Measurements from ENCODE around the gene ACACA.

ACACA gene

GRCh38 chr17:37299257-37299980 lies 107.2 kb downstream of the ACACA start:
- H3K4me3 ChIP-seq (ENCODE audit: low read depth, low read length), result no peak overlapping the region

GRCh38 chr17:37295888-37296287 lies 110.7 kb downstream of the ACACA start:
- H3K4me3 ChIP-seq (ENCODE audit: low read depth, low read length), result no peak overlapping the region

DNA sequence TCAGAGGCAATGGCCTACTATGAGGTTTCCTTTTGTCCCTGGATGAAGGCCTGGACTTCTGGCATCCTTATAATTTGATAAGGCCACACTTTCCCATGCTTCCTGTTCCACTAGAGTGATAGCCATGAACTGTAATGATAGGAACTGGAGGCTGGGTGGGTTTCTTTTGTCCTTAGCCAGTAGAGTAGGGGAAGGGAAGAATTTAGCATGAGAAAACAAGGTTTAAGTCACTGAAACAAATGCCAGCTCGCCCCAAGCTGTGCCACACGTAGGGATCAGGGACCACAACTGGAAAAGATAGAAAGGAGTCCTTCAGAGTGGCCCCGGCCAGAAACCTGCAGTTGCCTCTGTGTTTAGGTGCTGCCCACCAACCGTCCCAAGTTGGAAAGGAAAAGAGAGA lies 111.7 kb downstream of the ACACA start:
- no peak overlapping the region for H3K4me3 ChIP-seq (ENCODE audit: low read depth, low read length)

DNA sequence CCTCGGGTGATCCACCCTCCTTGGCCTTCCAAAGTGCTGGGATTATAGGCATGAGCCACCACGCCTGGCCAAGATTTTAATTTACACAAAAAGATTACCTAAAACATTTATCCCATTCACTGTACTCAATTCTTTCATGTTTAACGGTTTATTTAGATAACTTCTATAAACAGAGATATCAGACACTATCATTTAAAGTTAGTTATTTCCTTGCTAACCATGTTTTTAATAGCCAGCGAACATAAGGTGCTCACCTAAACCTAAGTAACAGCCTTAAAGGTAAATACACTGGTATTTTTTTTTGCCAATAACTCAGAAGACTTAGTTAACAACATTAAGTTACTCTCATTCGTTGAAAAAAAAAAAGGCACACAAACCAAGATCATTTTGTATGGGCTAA lies 112.9 kb downstream of the ACACA start:
- no peak overlapping the region for H3K4me3 ChIP-seq (ENCODE audit: low read depth, low read length)

DNA sequence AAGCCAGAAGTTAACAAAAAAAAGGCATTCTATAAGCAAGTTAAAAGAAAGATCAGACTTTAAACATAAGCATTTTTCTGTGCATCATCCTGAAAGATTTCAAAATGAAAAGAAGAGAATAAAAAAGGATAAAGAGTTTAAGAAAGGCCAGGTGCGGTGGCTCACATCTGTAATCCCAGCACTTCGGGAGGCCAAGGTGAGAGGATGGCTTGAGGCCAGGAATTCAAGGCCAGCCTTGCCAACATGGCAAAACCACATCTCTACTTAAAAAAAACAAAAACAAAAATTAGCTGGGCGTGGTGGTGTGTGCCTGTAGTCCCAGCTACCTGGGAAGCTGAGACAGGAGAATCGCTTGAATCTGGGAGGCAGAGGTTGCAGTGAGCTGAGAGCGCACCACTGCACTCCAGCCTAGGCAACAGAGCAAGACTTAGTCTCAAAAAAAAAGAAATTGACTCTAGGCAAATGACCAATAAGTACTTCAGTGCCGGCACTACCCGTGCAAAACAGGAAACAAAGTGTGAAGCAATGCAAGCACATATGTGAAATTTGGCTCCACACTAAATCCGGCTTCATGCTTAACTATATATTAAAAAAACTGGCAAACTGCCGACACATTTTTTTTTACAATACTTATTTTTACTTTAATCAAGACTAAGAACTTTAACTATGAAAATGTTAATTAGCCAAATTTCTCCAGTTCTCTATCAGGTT lies 114.1 kb downstream of the ACACA start:
- H3K4me3 ChIP-seq (ENCODE audit: low read depth, low read length), result no peak overlapping the region

GRCh38 chr17:37291351-37291750 lies 115.3 kb downstream of the ACACA start:
- no peak overlapping the region for H3K4me3 ChIP-seq (ENCODE audit: low read depth, low read length)

GRCh38 chr17:37286430-37286829 lies 120.2 kb downstream of the ACACA start:
- no peak overlapping the region for H3K4me3 ChIP-seq (ENCODE audit: low read depth, low read length)

DNA sequence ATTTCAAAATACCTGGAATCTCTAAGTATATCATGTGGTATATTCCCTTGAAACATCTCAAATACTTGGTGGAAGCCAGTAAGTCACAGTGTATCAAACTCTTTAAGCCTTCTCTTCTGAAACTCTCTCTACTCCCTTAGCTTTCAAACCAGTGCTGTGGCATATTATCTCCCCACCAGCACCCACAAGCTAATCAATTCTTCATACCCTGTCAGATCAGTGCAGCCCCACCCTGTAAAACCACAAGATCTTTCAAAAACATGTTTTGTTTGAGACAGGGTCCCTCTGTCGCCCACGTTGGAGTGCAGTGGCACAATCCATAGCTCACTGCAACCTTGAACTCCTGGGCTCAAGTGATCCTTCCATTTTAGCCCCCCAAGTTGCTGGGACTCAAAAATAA lies 122.4 kb downstream of the ACACA start:
- H3K4me3 ChIP-seq (ENCODE audit: low read depth, low read length), result no peak overlapping the region

- no peak overlapping the region for H3K4me3 ChIP-seq (ENCODE audit: low read depth, low read length)
Observed at GRCh38 chr17:37283414-37283961, 123.1 kb downstream of the ACACA start.

GRCh38 chr17:37280841-37281240 lies 125.8 kb downstream of the ACACA start:
- H3K4me3 ChIP-seq (ENCODE audit: low read depth, low read length), result no peak overlapping the region

GRCh38 chr17:37278247-37278894 lies 128.3 kb downstream of the ACACA start:
- H3K4me3 ChIP-seq (ENCODE audit: low read depth, low read length), result no peak overlapping the region

- H3K4me3 ChIP-seq (ENCODE audit: low read depth, low read length), result no peak overlapping the region
Observed at GRCh38 chr17:37276475-37276874, 130.2 kb downstream of the ACACA start.

- H3K4me3 ChIP-seq (ENCODE audit: low read depth, low read length), result no peak overlapping the region
Observed at GRCh38 chr17:37274461-37274860, 132.2 kb downstream of the ACACA start.

GRCh38 chr17:37273409-37274051 lies 133.1 kb downstream of the ACACA start:
- no peak overlapping the region for H3K4me3 ChIP-seq (ENCODE audit: low read depth, low read length)

DNA sequence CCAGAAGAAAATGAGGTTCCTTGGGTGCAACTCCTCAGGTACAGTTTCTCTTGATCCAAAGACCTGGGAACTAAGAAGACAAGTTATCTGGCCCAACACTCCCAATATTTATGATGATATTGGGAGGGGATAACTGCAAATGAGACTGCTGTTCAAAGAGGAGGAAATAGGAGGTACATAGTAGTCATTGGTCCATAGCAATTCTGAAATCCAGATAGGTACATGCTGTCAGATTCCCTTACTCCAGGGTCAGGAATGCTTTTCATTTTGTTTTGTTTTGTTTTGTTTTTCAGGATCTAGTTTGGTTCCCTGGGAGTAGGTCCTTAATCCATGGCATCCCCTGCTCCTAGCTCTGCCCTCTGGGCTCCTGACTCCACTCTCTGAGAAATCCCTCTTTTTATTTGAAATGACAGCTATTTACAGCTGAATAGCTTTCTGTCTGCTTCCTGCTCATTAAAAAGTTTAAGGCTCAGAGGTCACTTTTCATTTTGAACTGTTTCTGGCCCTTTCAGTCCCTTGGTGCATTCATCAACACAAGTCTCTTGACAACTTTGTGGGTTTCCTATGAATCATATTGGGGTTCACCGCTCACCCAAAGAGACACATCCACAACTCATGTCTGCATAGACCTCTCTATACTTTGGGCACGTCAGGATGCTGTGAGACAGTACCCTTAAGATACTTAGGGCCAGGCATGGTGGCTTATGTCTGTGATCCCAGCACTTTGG lies 141.0 kb downstream of the ACACA start:
- H3K4me3 ChIP-seq (ENCODE audit: low read depth, low read length), result no peak overlapping the region

- H3K4me3 ChIP-seq (ENCODE audit: low read depth, low read length), result no peak overlapping the region
Observed at GRCh38 chr17:37261286-37261685, 145.3 kb downstream of the ACACA start.

- H3K4me3 ChIP-seq (ENCODE audit: low read depth, low read length), result no peak overlapping the region
Observed at GRCh38 chr17:37259030-37259735, 147.5 kb downstream of the ACACA start.

- H3K4me3 ChIP-seq (ENCODE audit: low read depth, low read length), result no peak overlapping the region
Observed at GRCh38 chr17:37256627-37257026, 150.0 kb downstream of the ACACA start.

- H3K4me3 ChIP-seq (ENCODE audit: low read depth, low read length), result no peak overlapping the region
Observed at GRCh38 chr17:37255432-37255831, 151.2 kb downstream of the ACACA start.

DNA sequence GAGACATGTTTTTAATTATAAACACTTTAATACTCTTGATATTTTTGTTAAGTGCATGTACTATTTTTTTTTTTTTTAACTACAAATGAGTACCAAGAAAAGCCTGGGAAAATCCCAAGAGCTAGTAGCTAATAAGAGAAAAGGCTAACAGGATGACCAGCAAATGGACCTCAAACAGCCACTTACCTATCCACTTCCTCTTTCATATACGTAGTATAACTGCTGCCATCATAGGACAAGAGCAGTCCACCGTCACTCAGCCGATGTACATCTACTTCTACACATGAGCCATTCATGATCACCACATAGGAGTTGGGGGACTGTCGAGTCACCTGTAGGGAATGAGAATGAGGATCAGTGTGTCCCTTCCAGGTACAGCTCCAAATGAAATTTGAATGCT lies 158.8 kb downstream of the ACACA start:
- H3K4me3 ChIP-seq (ENCODE audit: low read depth, low read length), result no peak overlapping the region
